MM.1S (cell line): ENCODE data around the gene CTAGE1.
"Not testable (repeated sequence)": the region's sequence is repeated elsewhere in the genome, so short reads cannot be mapped to it uniquely, and the experiment has no call there.

ENCODE experiments used
- DNase-seq: peaks from one replicate; pipeline ENCODE4 v3.0.0-alpha.2; 2015
- H2AFZ ChIP-seq: fragments of 300-600 bp; sonication (generic); 2 replicates; pipeline ENCODE4 v1.6.0; 2016; ENCODE audit warnings: antibody characterized with exemption, low read length
- H3F3A ChIP-seq: fragments of 300-600 bp; sonication (generic); 2 replicates; pipeline ENCODE4 v1.6.1; 2016; ENCODE audit warnings: mild to moderate bottlenecking, antibody characterized with exemption, low read length, moderate library complexity, mixed read lengths; ENCODE audit not compliant: insufficient read depth
- H3K27ac ChIP-seq: fragments of 300-600 bp; sonication (generic); 2 replicates; pipeline ENCODE4 v1.5.1; 2016; ENCODE audit warnings: mild to moderate bottlenecking, low read length
- H3K27me3 ChIP-seq: fragments of 300-600 bp; sonication (generic); replicated peaks from 2 replicates; pipeline ENCODE4 v1.6.0; 2016; ENCODE audit warnings: low read length; ENCODE audit not compliant: insufficient read depth
- H3K36me3 ChIP-seq: fragments of 300-600 bp; sonication (generic); replicated peaks from 2 replicates; pipeline ENCODE4 v1.6.1; 2016; ENCODE audit warnings: mild to moderate bottlenecking, low read length, mixed read lengths; ENCODE audit not compliant: insufficient read depth
- H3K4me1 ChIP-seq: fragments of 300-600 bp; sonication (generic); 2 replicates; pipeline ENCODE4 v1.6.1; 2016; ENCODE audit warnings: low read length, mixed read lengths
- H3K4me2 ChIP-seq: fragments of 300-600 bp; sonication (generic); 2 replicates; pipeline ENCODE4 v1.6.0; 2016; ENCODE audit warnings: low read depth, low read length
- H3K4me3 ChIP-seq: fragments of 300-600 bp; sonication (generic); 2 replicates; pipeline ENCODE4 v1.5.1; 2016; ENCODE audit warnings: low read length, mixed read lengths
- H3K79me2 ChIP-seq: fragments of 300-600 bp; sonication (generic); 2 replicates; pipeline ENCODE4 v1.6.1; 2016; ENCODE audit warnings: mixed run types, low read length, mixed read lengths
- H3K9ac ChIP-seq: fragments of 300-600 bp; sonication (generic); 2 replicates; pipeline ENCODE4 v1.6.1; 2016; ENCODE audit warnings: low read length, mixed read lengths
- H3K9me2 ChIP-seq: fragments of 300-600 bp; sonication (generic); replicated peaks from 2 replicates; pipeline ENCODE4 v1.6.1; 2016; ENCODE audit warnings: mild to moderate bottlenecking, low read length, mixed read lengths; ENCODE audit not compliant: insufficient read depth
- H3K9me3 ChIP-seq: fragments of 300-600 bp; sonication (generic); replicated peaks from 2 replicates; pipeline ENCODE4 v1.6.1; 2016; ENCODE audit warnings: mild to moderate bottlenecking, low read length, mixed read lengths; ENCODE audit not compliant: insufficient read depth
- H4K20me1 ChIP-seq: fragments of 300-600 bp; sonication (generic); 2 replicates; pipeline ENCODE4 v1.6.1; 2016; ENCODE audit warnings: mild to moderate bottlenecking, low read length, moderate library complexity, mixed read lengths; ENCODE audit not compliant: insufficient read depth
- CTCF ChIP-seq: fragments of 300-600 bp; sonication (generic); IDR thresholded peaks from 2 replicates; pipeline ENCODE4 v1.5.1; 2016; ENCODE audit warnings: antibody characterized with exemption, low read length, mixed read lengths
- EZH2 ChIP-seq: fragments of 300-600 bp; sonication (generic); optimal IDR thresholded peaks from 2 replicates; pipeline ENCODE3; 2017; ENCODE audit warnings: low read depth, mild to moderate bottlenecking, antibody characterized with exemption, low read length, mixed read lengths
- EZH2phosphoT487 ChIP-seq: fragments of 300-600 bp; sonication (generic); IDR thresholded peaks from 2 replicates; pipeline ENCODE4 v1.6.1; 2018; ENCODE audit warnings: antibody characterized with exemption, low read length

Gene CTAGE1

GRCh38 chr18:22453315-22453714, 35.6 kb upstream of the CTAGE1 start:
- DNase-seq: no peak
- Histone ChIP-seq H3K36me3 (no peaks in the 10 kb centered on the region), H3K79me2 (no peaks in the 10 kb centered on the region), H3K4me3 (no peak overlapping the region), H4K20me1 (no peaks in the 10 kb centered on the region), H3F3A (no peaks in the 10 kb centered on the region), H3K9me2 (no peaks in the 10 kb centered on the region), H3K4me1 (no peaks in the 10 kb centered on the region), H2AFZ (no peak overlapping the region), H3K27me3 (no peaks in the 10 kb centered on the region), H3K4me2 (no peak overlapping the region), H3K27ac (no peak overlapping the region), H3K9me3 (no peaks in the 10 kb centered on the region), H3K9ac (no peak overlapping the region)
- TF ChIP-seq EZH2phosphoT487: no peak
- no peak for TF ChIP-seq CTCF
- no peak for TF ChIP-seq EZH2

GRCh38 chr18:22452226-22452668, 34.5 kb upstream of the CTAGE1 start:
- no peaks in the 10 kb centered on the region for H3K9me3 ChIP-seq
- no peak overlapping the region for H3K4me3 ChIP-seq
- H3K9ac ChIP-seq: no peak overlapping the region
- H3K79me2 ChIP-seq: no peaks in the 10 kb centered on the region
- no peaks in the 10 kb centered on the region for H3K4me1 ChIP-seq
- no peaks in the 10 kb centered on the region for H3K27me3 ChIP-seq
- no peak overlapping the region for H2AFZ ChIP-seq
- H3F3A ChIP-seq: no peaks in the 10 kb centered on the region
- no peaks in the 10 kb centered on the region for H3K9me2 ChIP-seq
- no peaks in the 10 kb centered on the region for H4K20me1 ChIP-seq
- H3K27ac ChIP-seq: no peak overlapping the region
- TF ChIP-seq EZH2 (no peak), EZH2phosphoT487 (no peak), CTCF (no peak)
- H3K36me3 ChIP-seq: no peaks in the 10 kb centered on the region
- no peak overlapping the region for H3K4me2 ChIP-seq
- no peak for DNase-seq

- H3K4me3 ChIP-seq: no peak overlapping the region
- H3K9me2 ChIP-seq: no peaks in the 10 kb centered on the region
- H3K36me3 ChIP-seq: no peaks in the 10 kb centered on the region
- no peaks in the 10 kb centered on the region for H3K9me3 ChIP-seq
- no peak overlapping the region for H3K4me2 ChIP-seq
- H2AFZ ChIP-seq: no peak overlapping the region
- DNase-seq: no peak
- no peaks in the 10 kb centered on the region for H3F3A ChIP-seq
- no peaks in the 10 kb centered on the region for H4K20me1 ChIP-seq
- H3K27ac ChIP-seq: no peak overlapping the region
- no peak for TF ChIP-seq EZH2
- no peak for TF ChIP-seq CTCF
- no peak for TF ChIP-seq EZH2phosphoT487
- no peaks in the 10 kb centered on the region for H3K4me1 ChIP-seq
- no peaks in the 10 kb centered on the region for H3K79me2 ChIP-seq
- H3K27me3 ChIP-seq: no peaks in the 10 kb centered on the region
- H3K9ac ChIP-seq: no peak overlapping the region
Observed at GRCh38 chr18:22451796-22452195, 34.1 kb upstream of the CTAGE1 start.

- not testable (repeated sequence) for H3K27me3 ChIP-seq, H3K9me2 ChIP-seq, H3K9ac ChIP-seq, H3K27ac ChIP-seq, H2AFZ ChIP-seq, H3K79me2 ChIP-seq, H3K9me3 ChIP-seq, H3F3A ChIP-seq, H3K36me3 ChIP-seq, H4K20me1 ChIP-seq, H3K4me3 ChIP-seq, H3K4me1 ChIP-seq, H3K4me2 ChIP-seq, DNase-seq
Observed at GRCh38 chr18:22450766-22451165, 33.1 kb upstream of the CTAGE1 start.

- not testable (repeated sequence) for H3F3A ChIP-seq, H3K4me3 ChIP-seq, H3K27me3 ChIP-seq, DNase-seq, H3K9me2 ChIP-seq, H3K36me3 ChIP-seq, H3K79me2 ChIP-seq, H3K4me1 ChIP-seq, H2AFZ ChIP-seq, H3K4me2 ChIP-seq, H3K9me3 ChIP-seq, H4K20me1 ChIP-seq, H3K27ac ChIP-seq, H3K9ac ChIP-seq
Observed at GRCh38 chr18:22450318-22450717, 32.6 kb upstream of the CTAGE1 start.

- not testable (repeated sequence) for H3K4me1 ChIP-seq, H3K9ac ChIP-seq, H3K27me3 ChIP-seq, H3K79me2 ChIP-seq, H3K36me3 ChIP-seq, H3K27ac ChIP-seq, DNase-seq, H3K9me2 ChIP-seq, H3K4me3 ChIP-seq, H2AFZ ChIP-seq, H3K4me2 ChIP-seq, H3F3A ChIP-seq, H3K9me3 ChIP-seq, H4K20me1 ChIP-seq
Observed at GRCh38 chr18:22449753-22450152, 32.0 kb upstream of the CTAGE1 start.
